Measurements from ENCODE around the gene OR52M1. TPM values are rescaled to one million over a fixed set of nuclear protein-coding genes. Genes with fewer than 3 reads are reported as not detected.

OR52M1 gene, protein sequence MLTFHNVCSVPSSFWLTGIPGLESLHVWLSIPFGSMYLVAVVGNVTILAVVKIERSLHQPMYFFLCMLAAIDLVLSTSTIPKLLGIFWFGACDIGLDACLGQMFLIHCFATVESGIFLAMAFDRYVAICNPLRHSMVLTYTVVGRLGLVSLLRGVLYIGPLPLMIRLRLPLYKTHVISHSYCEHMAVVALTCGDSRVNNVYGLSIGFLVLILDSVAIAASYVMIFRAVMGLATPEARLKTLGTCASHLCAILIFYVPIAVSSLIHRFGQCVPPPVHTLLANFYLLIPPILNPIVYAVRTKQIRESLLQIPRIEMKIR
- not detected in 2 replicates for total RNA-seq

DNA sequence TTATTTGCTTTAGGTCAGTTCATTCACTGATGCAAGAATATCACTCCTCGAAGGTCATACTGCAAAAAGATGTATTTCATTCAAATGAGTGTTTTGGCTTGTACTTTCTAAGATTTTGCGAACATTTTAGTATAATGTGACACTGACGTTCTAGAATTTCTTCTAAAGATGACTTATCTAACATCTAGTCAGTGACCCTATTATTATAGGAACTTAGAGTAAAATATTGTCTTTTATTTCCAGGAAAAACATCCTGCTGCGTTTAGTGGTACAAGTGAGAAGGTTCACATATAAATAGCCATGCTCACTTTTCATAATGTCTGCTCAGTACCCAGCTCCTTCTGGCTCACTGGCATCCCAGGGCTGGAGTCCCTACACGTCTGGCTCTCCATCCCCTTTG lies at the start of gene OR52M1:
OR52M1 (plus strand) TSS at position 301 of the 400 bp plus-strand sequence; CDS start at position 301, 0 bp downstream.

DNA sequence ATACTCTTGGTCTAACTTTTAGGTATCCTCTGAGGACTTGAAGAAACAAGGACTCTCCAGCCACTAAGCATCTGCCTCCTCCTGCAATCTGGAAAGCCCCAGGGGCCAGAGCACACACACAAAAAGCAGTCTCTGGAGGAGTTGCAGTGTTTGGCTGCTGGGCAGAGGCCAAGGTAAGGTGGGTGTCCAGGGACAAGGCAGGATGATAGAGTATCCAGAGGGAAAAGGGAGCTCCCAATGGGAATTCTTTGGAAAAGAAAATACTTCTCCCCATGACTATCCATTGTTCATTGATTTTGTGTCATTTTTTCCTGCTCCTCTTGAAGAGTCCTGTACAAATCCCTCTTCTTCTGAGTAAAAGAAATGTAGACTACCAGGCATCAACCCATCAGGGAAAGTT lies 36.5 kb downstream of the OR52M1 start, which contains the start of gene OR52I2:
OR52I2 (plus strand) TSS at position 301 of the 400 bp plus-strand sequence.

DNA sequence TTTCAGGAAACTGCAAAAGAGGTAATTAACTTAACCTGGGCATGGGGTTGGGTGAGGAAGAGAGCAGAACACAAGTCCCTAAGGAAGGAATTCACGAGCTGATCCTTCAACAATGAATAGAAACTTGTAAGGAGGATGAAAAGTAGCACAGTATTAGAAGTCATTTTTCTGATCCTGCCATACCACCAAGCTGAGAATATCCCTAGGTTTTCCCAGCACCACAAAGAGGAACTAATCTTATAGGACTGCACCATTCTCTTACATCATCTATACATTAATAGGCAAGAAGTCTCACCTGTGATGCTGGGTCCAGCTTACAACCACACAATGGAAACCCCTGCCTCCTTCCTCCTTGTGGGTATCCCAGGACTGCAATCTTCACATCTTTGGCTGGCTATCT lies 48.7 kb downstream of the OR52M1 start, which contains the start of gene OR52I1:
OR52I1 (plus strand) TSS at position 301 of the 400 bp plus-strand sequence; CDS start at position 301, 0 bp downstream.

Other genes starting within 250 kb of the OR52M1 start
- not detected in 2 replicates for gene OR52B4, start 176.8 kb upstream of the OR52M1 start, total RNA-seq
- gene TRIM21, start 151.5 kb upstream of the OR52M1 start, total RNA-seq: 10.3 and 15.2 TPM in 2 replicates
- gene OR52K2, start 95.9 kb upstream of the OR52M1 start, total RNA-seq: not detected in 2 replicates
- not detected in 2 replicates for gene OR52K1, start 62.5 kb upstream of the OR52M1 start, total RNA-seq
- not detected in 2 replicates for gene OR52I2, start 36.6 kb downstream of the OR52M1 start, total RNA-seq
- not detected in 2 replicates for gene OR52I1, start 48.8 kb downstream of the OR52M1 start, total RNA-seq
- gene TRIM68, start 63.0 kb downstream of the OR52M1 start, total RNA-seq: 6.2 and 8.1 TPM in 2 replicates
- not detected in 2 replicates for gene OR51D1, start 92.3 kb downstream of the OR52M1 start, total RNA-seq
- gene OR51E1, start 98.8 kb downstream of the OR52M1 start, total RNA-seq: not detected in 2 replicates
- not detected in 2 replicates for gene OR51E2, start 152.7 kb downstream of the OR52M1 start, total RNA-seq
- not detected in 2 replicates for gene MMP26, start 159.6 kb downstream of the OR52M1 start, total RNA-seq
- gene OR51F1, start 224.7 kb downstream of the OR52M1 start, total RNA-seq: not detected in 2 replicates